ENCODE measurements around the gene PITPNM3. TPM values are rescaled to one million over a fixed set of nuclear protein-coding genes. Genes with fewer than 3 reads are reported as not detected.

PITPNM3 gene
- total and polyA plus RNA-seq, 12 donors, result 0.12 to 0.70 (median 0.33) TPM

GRCh38 chr17:6460531-6461161 is 95.7 kb downstream of the PITPNM3 start:
- Histone ChIP-seq H3K36me3 (no peaks in the 10 kb centered on the region), H3K4me3 (no peak overlapping the region), H3K4me1 (peaks cover 0 to 13% (median 8%) of the 10 kb centered on the region in 9 donors), H3K9me3 (no peaks in the 10 kb centered on the region), H3K27me3 (peaks cover 0 to 16% (median 12%) of the 10 kb centered on the region in 7 donors), H3K27ac (no peak overlapping the region)
- WGBS, 2 donors, result 76 to 78% methylated on average over 9 of the region's 9 CpGs
- no peak for TF ChIP-seq CTCF (IDR thresholded peaks at IDR 0.05)
- intact Hi-C loops (cut with DNase I), result no loop called here
- DNase-seq (no peak), ATAC-seq (no peak)

GRCh38 chr17:6458460-6458950 is 97.8 kb downstream of the PITPNM3 start:
- intact Hi-C loops (cut with DNase I), result no loop called here

GRCh38 chr17:6457688-6458459 is 98.5 kb downstream of the PITPNM3 start:
- Histone ChIP-seq H3K4me3 (no peak overlapping the region), H3K27me3 (peaks cover 0 to 31% (median 20%) of the 10 kb centered on the region in 7 donors), H3K9me3 (no peaks in the 10 kb centered on the region), H3K4me1 (peaks cover 0 to 23% (median 12%) of the 10 kb centered on the region in 9 donors), H3K36me3 (no peaks in the 10 kb centered on the region), H3K27ac (no peak overlapping the region)
- no peak for TF ChIP-seq CTCF (IDR thresholded peaks at IDR 0.05)
- 82 to 85% methylated on average over 10 of the region's 10 CpGs for WGBS, 2 donors
- intact Hi-C loops (cut with DNase I), result no loop called here
- ATAC-seq (peak in 1 of 8 donors; percentile 27), DNase-seq (no peak)

More at GRCh38 chr17:6458460-6458950, 97.8 kb downstream of the PITPNM3 start:
- ATAC-seq, result no peak
- H3K4me3 ChIP-seq, result no peak overlapping the region
- H3K36me3 ChIP-seq, result no peaks in the 10 kb centered on the region
- peaks cover 0 to 31% (median 21%) of the 10 kb centered on the region in 7 donors for H3K27me3 ChIP-seq
- TF ChIP-seq CTCF (IDR thresholded peaks at IDR 0.05), result no peak
- no peak for DNase-seq
- H3K9me3 ChIP-seq, result no peaks in the 10 kb centered on the region
- no peak overlapping the region for H3K27ac ChIP-seq
- 78 to 80% methylated on average over 14 of the region's 14 CpGs for WGBS, 2 donors
- H3K4me1 ChIP-seq, result peaks cover 0 to 23% (median 12%) of the 10 kb centered on the region in 9 donors

GRCh38 chr17:6456914-6457687 is 99.3 kb downstream of the PITPNM3 start:
- 73 to 77% methylated on average over 14 of the region's 14 CpGs for WGBS, 2 donors
- DNase-seq (peak; percentile 30 to 44), ATAC-seq (peak in 5 of 8 donors; percentile 69 to 85 (median 77))
- Histone ChIP-seq H3K27ac (no peak overlapping the region), H3K36me3 (no peaks in the 10 kb centered on the region), H3K27me3 (peaks cover 0 to 31% (median 20%) of the 10 kb centered on the region in 7 donors), H3K4me3 (no peak overlapping the region), H3K9me3 (no peaks in the 10 kb centered on the region), H3K4me1 (peaks cover 0 to 23% (median 12%) of the 10 kb centered on the region in 9 donors)
- intact Hi-C loops (cut with DNase I), result no loop called here
- TF ChIP-seq CTCF (IDR thresholded peaks at IDR 0.05), result no peak
